NCI-H1694 (cell line): ENCODE measurements around the gene LRRC56.
A peak's percentile ranks its signal among the peaks of the same experiment; 100 is the strongest.
"Not testable (repeated sequence)": the region's sequence is repeated elsewhere in the genome, so short reads cannot be mapped to it uniquely, and the experiment has no call there.

Experiments used
- DNase-seq: peaks from one replicate; lab custom pipeline; 2025; lab: John Stamatoyannopoulos, UW

The LRRC56 gene

GRCh38 chr11:501001-501682, 36.2 kb upstream of the LRRC56 start:
- DNase-seq, result no peak

DNA sequence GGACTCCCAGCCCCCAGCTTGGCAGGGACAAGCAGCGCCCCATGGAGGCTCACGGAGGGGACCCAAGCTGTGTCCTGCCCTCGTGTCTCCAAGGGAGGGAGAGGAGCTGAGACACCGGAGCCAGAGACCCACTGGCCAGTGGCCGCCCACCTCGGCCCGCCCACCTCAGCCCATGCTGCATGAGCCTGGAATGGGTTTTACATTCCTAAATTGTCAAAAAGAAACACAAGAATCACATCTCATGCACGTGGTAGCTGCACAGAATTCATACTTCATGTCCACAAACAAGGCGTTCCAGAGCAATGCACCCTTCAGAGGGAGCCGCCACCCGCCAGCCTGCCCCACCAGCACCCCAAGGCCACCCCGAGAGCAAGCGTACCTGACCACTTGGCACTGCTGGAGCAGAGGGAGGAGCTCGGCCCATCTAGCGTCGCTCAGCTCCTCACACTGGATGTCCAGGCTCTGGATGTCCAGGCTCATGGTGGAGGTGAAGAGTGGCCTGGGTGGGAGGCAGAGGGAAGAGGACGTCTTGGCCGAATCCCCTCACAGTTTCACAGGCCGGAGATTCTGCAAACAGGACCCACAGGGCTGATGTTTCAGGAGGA, 35.5 kb upstream of the LRRC56 start:
- DNase-seq, result no peak

- no peak for DNase-seq
Observed at GRCh38 chr11:502288-503178, 34.8 kb upstream of the LRRC56 start.

GRCh38 chr11:503179-503981, 33.9 kb upstream of the LRRC56 start:
- DNase-seq, result no peak

GRCh38 chr11:504053-504993, 33.0 kb upstream of the LRRC56 start:
- DNase-seq, result no peak

GRCh38 chr11:504994-505344, 32.4 kb upstream of the LRRC56 start:
- DNase-seq, result no peak

DNA sequence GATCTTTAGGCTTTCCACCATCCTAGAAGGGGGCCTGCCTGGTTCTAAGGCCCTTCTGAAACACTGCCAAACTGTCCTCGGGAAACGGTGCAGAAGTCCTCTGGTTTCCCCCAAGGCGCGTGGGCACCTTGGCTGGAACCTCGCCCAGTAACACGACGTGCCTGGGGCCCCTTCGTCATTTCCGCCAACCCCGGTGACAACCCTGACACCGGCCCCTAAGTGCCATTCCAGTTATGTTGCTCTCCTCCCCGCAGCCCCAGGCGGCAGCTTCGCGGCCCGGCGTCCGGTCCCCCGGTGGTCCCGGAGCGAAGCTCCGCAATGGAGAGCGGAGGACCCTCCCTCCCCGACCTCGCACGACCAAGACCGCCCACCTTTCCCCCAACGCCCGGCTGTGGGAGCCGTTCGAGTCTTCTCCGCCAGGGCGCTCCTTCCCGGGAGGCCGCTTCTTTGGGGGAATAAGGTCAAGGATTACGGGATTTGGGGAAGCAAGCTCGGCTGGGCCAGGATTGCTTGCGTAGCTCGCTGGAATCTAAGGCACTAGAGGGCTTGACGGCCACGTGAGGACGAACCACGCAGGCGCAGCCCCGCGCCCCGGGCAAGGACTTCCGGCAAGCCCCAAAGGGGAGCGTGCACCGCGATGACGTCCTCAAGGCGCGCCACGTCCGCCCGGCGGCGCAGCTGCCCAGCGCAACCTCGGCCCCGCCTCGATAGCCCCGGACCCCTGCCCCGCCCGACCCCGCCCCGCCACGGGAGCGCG, 30.9 kb upstream of the LRRC56 start:
- peak; percentile 86 for DNase-seq

DNA sequence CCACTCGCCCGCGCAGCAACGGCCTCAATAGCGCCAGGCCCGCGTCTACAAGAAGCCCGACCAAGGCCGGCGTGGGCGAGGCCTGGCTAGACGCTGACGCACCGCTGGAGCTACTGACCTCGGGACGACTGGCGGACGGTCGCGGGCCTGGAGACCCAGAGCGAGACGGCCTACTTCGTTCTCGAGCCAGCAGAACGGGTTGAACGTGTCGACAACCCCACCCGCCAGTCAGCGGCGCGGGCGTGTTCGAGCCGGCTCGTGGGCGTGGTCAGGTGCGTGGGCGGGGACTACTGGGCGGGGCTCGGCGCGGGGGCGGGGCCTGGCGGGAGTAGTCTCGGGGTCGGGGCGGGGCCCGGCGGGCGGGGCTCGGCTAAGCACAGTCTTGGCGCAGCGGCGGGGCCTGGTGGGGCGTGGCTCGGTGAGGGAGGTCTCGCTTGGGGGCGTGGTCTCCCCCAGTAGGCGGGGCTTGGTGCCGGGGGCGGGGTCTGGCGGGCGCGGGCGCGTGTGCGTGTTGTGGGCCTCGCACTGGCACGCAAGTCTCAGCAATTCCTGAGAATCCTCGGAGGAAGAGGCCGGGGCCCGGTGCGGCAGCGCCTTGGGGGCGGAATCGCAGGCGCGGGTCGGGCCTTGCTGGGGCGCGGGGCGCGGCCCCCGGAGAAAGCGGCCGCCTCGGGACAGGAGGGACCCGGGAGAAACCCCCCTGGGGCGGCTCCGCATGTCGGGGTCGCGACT, 30.2 kb upstream of the LRRC56 start, which contains the start of gene RNH1:
RNH1 (minus strand) TSS at position 248 of the 732 bp plus-strand sequence. CDS start 5,080 bp downstream, outside the sequence.
- DNase-seq, result peak; percentile 35

DNA sequence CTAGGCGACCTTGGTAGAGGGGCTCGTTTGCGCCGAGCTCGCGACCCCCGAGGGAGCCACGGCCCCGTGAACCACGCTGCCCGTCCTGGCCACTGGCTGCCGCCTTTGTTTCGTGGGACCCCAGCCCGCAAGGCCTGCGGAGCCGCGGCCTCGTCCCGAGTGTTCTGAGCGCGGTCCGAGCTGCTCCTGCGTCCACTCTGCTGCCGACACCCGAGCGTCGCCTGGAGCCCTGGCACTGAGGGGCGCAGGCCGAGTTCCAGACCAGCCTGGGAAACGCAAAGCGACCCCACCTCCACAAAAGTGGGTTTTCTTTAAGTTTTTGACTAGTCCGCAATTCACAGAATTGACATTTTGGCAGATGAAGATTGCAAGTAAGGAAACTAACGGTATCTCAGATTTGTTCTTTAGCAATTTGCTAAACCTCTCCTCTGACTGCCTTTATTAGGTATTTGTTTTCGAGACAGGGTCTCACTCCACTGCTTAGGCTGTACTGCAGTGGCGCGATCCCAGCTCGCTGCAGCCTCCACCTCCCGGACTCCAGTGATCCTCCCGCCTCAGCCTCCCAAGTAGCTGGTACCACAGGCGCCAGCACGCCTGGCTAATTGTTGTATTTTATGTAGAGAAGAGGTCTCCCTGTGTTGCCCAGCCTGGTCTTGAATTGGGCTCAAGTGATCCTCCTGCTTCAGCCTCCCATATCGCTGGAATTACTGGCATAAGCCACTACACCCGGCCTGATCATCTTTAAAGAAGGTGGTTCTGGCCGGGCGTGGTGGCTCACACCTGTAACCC, 29.4 kb upstream of the LRRC56 start:
- no peak for DNase-seq

- no peak for DNase-seq
Observed at GRCh38 chr11:508956-509355, 28.4 kb upstream of the LRRC56 start.

- no peak for DNase-seq
Observed at GRCh38 chr11:512761-513595, 24.3 kb upstream of the LRRC56 start.

GRCh38 chr11:514606-515005, 22.7 kb upstream of the LRRC56 start:
- DNase-seq, result no peak

GRCh38 chr11:515131-515530, 22.2 kb upstream of the LRRC56 start:
- DNase-seq, result no peak

DNA sequence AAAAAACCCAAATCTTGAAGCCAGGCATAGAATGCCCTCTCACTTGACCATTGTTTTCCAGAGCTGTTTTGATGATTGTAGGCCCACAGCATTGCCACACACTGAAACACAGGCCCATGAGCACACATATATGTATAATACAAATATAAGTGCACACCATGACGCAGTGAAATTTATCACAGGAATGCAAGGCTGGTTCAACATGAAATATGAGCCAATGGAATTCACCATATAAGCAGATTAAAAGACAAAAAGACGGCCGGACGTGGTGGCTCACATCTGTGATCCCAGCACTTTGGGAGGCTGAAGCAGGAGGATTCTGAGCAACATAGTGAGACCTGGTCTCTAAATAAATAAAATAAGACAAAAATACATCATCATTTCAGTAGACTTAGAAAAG, 20.9 kb upstream of the LRRC56 start:
- no peak for DNase-seq

DNA sequence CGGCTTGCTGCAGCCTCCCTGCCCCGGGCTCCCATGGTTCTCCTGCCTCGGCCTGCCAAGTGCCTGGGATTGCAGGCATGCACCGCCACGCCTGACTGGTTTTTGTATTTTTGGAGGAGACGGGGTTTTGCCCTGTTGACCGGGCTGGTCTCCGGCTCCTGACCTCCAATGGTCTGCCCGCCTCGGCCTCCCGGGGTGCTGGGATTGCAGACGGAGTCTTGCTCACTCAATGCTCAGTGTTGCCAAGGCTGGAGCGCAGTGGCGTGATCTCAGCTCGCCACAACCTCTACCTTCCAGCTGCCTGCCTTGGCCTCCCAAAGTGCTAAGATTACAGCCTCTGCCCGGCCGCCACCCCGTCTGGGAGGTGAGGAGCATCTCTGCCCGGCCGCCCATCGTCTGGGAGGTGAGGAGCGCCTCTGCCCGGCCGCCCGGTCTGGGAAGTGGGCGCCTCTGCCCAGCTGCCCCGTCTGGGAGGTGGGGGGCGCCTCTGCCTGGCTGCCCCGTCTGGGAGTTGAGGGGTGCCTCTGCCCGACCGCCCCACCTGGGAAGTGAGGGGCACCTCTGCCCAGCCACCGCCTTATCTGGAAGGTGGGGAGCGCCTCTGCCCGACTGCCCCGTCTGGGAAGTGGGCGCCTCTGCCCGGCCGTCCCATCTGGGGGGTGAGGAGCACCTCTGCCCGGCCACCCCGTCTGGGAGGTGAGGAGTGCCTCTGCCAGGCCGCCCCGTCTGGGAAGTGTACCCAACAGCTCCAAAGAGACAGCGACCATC, 20.2 kb upstream of the LRRC56 start:
- DNase-seq, result not testable (repeated sequence)

DNA sequence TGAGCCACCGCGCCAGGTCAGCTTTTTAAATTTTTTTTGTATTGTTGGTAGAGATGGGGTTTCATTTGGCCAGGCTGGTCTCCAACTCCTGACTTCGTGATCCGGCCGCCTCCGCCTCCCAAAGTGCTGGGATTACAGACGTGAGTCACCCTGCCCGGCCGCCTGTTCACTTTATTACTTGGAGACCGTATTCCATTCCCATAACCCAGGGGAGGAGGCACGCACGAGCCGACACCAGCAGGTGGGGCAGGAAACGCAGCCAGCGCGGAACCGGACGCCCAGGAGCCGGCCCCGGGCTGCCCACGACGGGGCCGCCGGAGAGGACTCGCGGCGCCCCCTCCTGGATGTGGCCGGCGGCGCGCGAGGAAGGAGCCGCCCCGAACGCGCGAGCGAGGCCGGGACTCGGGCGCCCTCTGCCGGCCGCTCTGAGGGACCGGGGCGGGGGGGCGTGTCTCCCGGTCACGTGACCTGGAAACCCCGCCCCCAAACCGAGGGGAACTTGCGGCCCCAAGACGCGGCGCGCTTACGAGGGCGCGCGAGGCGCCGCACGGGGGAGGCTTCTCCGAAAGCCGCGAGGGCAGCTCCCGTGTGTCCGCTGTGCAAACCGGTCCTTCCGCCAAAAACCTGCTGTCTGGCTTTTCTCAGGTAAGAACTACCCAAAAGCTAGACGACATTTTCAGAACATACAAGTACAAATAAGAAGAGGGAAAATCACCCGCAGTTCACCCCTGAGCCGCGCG, 18.7 kb upstream of the LRRC56 start:
- no peak for DNase-seq
